DOHH2 (cell line): ENCODE data around the gene NCKAP5.

Experiments
- CTCF ChIP-seq: fragments of 200-600 bp; sonication (generic); IDR thresholded peaks from one replicate; pipeline ENCODE4 v1.5.1; 2014; ENCODE audit warnings: antibody characterized with exemption, mild to moderate bottlenecking, low read depth, low read length; ENCODE audit not compliant: poor library complexity, severe bottlenecking
- EZH2phosphoT487 ChIP-seq: fragments of 200-600 bp; sonication (generic); IDR thresholded peaks from 2 replicates; pipeline ENCODE4 v1.6.1; 2017; ENCODE audit warnings: borderline replicate concordance, mild to moderate bottlenecking, antibody characterized with exemption, low read length, moderate library complexity, mixed read lengths

DNA sequence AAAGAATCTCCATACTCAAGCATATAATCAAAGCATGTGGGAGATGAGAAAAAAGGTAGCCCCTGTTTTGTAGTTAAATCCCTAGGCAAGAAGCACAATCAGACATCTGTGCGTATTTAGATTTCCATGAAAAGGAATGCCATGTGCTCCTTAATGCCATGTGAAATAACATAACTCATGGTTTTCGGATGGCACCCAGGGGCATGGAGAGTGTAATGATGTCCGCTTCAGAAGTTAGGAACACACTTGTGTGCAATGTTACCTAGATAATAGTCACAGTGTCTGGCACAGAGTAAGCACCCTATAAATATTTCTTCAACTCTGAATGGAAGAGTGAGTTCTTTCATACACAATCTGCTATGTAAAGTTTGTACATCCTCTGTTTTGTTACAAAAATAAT, 197.0 kb downstream of the NCKAP5 start:
- TF ChIP-seq CTCF, result no peak
- TF ChIP-seq EZH2phosphoT487, result no peak
